HG02943 (cell line): ENCODE results near the gene FAM187B.
"Not testable (repeated sequence)": the region's sequence is repeated elsewhere in the genome, so short reads cannot be mapped to it uniquely, and the experiment has no call there.

Experiments used
- ATAC-seq: cut with Tn5 transposase; IDR thresholded peaks from one replicate; pipeline ENCODE4 v1.9.1; 2021; ENCODE audit warnings: mild to moderate bottlenecking, low read depth, moderate library complexity; ENCODE audit not compliant: unreplicated experiment

The FAM187B gene

DNA sequence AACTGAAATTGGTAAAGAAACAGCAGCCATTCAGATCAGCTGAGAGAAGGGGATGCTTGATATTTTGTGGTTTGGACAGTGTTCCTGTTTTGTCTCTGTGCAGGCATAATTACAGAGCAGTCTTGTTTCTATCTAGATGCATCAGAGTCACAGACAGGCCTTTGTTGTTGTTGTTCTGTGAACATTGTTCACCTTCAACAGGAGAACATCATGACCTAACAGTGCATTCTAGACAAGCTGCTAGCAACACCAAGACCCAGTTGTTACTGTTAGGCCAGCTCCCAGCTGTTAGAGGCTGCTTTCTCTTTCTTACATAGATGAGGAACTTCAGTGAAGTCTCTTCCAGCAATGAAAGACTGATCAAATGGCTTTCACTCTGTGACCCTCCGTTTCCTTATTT, 11.8 kb upstream of the FAM187B start:
- no peak for ATAC-seq

- not testable (repeated sequence) for ATAC-seq
Observed at GRCh38 chr19:35239597-35239996, 11.1 kb upstream of the FAM187B start.

DNA sequence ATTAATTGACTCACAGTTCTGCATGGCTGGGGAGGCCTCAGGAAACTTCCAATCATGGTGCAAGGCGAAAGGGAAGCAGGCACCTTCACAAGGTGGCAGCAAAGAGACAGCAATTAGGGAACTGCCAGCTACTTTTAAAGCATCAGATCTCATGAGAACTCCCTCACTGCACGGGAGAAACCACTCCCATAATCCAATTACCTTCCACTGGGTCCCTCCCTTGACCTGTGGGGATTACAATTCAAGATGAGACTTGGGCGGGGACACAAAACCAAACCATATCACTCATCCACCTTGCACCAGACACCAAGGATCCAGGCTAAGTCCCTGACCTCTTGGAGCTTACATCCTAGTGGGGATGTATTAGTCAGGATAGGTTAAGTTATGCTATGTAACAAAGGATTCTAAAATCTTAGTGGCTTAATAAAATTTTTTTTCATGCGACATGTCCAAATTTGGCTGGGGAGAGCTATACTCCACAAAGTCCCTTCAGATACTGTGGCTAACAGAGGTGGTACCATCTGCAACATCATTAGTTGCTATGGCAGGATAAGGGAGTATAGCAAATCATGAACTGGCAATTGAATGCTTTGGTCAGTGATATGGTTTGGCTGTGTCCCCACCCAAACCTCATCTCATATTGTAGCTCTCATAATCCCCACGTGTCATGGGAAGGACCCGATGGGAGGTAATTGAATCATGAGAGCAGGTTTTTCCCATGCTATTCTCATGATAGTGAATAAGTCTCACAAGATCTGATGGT, 8.3 kb upstream of the FAM187B start:
- ATAC-seq = no peak

DNA sequence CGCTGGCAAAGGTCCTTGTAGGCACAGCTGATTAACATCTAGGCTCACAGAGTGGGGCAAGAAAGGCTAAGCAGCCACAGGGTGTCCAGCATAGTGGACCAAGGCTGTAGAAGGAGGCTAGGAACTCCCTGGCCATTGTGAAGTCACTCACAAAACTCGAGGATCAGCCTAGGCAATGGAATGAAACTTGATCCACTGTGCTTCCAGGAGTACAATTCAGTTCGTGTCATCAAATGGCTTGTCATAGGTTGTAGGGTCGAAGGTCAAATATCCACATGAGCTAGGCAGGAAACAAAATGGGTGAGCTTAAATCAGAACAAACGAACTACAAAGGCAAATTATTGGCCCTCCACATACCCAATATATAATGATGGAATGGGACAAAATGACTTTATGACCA, 4.4 kb upstream of the FAM187B start:
- ATAC-seq = no peak

DNA sequence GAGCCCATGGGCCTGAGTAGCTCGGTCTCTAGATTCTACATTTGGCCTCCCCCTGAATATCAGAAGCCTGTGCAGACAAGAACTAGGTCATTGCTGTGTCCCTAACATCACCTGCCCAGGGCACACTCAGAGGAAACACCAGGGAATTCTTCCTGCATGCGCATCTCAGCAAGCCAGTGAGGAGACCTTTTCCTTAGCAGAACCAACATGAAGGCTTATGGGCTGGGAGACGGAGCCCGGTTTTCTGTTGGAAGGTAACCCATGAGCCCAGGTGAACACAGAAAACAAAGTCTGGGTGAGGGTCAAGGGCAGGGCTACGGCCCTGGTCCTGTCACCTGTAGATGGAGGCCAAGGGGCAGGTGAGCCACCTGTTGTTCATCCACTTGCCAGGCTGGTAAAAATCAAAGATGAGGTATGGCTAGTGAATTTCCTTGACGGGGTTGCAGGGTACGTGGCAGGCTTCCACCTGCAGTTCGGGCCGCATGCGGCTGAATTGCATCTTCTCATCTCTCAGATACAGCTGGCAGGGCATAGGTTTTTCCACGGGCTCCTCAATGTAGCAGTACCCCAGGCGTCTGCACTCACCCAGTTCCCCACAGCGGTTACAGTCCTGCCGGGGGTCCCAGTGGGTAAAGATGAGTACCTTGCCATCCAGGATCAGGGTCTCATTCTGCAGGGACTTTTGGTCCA, 3.6 kb upstream of the FAM187B start:
- ATAC-seq = no peak

- no peak for ATAC-seq
Observed at GRCh38 chr19:35229601-35230000, 1.1 kb upstream of the FAM187B start.

- ATAC-seq = no peak
Observed at GRCh38 chr19:35226748-35227147, 1.8 kb downstream of the FAM187B start.

DNA sequence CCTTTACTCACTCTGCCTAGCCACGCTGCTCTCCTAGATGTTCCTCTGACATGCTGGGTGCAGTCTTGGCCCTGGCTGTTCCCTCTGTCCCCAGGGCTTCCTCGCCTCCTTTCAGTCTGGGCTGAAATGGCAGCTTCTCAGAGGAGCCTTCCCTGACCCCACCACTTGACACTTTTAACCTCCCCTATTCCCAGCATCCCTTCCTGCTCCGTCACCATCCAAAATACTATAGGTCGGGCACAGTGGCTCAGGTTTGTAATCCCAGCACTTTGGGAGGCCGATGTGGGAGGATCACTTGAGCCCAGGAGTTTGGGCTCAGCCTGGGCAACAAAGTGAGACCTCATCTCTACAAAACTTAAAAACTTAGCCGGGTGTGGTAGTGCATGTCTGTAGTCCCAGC, 2.6 kb downstream of the FAM187B start:
- ATAC-seq = no peak

- ATAC-seq = no peak
Observed at GRCh38 chr19:35224681-35225571, 3.6 kb downstream of the FAM187B start.

GRCh38 chr19:35223862-35224505, 4.6 kb downstream of the FAM187B start:
- no peak for ATAC-seq

DNA sequence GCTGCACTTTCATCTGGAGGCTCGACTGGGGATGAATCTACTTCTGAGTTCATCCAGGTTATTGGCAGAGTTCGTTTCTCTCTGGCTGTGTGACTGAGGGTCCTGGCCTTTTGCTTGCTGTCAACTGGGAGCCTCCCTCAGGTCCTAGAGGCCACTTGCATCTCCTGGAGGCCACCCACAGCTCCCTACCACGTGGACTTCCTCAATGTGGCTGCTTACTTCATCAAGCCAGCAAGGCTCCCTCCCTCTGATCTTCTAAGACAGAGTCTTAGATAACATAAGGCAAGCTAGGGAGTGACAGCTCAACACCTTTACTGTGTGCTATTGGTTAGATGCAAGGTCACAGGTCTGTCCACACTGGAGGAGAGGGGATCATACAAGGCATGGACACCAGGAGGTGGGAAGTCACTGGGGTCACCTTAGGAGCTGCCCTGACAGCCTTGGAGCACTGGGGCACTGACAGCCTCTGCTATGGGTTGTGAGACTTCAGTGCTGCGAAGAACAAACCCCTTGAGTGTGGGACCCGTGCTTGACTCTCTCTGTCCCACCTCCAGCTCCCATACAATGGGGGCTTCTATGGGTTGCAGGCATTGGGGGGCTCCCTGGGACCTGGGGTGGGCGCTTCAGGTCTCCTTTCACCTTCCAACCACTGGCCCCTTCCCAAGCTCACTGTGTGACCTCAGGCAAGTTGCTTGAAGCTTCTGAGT, 5.3 kb downstream of the FAM187B start:
- no peak for ATAC-seq

DNA sequence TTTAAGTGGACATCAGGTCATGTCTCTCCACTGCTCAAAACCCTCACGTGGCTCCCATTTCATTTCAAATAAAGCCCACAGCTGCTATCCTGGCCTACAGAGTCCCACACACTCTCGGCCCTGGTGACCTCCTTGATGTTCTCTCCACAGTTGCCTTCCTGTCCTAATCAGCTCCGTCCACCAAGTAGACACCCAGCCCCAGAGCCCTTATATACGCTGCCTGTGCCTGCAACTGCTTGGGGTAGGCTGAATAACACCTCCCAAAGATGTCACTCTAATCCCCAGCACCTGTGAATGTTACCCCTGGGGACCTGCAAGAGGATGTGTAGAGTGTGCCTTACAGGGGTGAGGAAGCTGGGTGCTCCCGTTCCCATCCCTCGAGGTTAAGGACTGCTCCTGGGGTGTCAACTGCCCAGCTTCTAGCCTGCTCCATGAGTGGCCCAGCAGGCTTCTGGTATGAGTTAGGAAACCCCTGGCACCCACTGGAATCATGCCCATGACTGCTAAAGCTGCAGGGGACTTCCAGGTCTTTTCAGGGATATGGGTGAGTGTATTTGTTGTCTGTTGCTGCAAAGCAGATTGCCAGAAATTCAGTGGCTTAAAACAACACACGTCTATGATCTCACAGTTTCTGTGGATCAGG, 6.0 kb downstream of the FAM187B start:
- ATAC-seq = no peak

GRCh38 chr19:35220973-35221590, 7.5 kb downstream of the FAM187B start:
- ATAC-seq = not testable (repeated sequence)

- no peak for ATAC-seq
Observed at GRCh38 chr19:35220315-35220921, 8.1 kb downstream of the FAM187B start.

DNA sequence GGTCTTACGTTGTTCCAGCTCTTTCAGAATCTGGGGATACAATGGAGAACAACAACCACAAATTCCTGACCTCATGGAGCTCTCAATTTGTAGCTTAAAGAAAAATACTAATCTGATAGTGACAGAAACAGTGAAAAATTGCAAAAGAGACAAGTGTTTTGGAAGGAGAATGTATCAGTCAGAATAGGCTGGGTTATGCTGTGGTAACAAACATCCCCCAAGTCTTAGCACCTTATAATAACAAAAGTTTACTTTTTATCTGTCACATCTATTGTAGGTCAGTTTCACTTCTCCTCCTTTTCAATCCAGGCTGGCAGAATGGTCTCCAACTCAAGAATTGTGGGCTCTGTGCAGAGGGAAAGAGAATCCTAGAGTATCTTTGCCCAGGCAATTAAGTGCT, 9.5 kb downstream of the FAM187B start:
- ATAC-seq = no peak

- ATAC-seq = no peak
Observed at GRCh38 chr19:35217649-35217990, 10.9 kb downstream of the FAM187B start.

DNA sequence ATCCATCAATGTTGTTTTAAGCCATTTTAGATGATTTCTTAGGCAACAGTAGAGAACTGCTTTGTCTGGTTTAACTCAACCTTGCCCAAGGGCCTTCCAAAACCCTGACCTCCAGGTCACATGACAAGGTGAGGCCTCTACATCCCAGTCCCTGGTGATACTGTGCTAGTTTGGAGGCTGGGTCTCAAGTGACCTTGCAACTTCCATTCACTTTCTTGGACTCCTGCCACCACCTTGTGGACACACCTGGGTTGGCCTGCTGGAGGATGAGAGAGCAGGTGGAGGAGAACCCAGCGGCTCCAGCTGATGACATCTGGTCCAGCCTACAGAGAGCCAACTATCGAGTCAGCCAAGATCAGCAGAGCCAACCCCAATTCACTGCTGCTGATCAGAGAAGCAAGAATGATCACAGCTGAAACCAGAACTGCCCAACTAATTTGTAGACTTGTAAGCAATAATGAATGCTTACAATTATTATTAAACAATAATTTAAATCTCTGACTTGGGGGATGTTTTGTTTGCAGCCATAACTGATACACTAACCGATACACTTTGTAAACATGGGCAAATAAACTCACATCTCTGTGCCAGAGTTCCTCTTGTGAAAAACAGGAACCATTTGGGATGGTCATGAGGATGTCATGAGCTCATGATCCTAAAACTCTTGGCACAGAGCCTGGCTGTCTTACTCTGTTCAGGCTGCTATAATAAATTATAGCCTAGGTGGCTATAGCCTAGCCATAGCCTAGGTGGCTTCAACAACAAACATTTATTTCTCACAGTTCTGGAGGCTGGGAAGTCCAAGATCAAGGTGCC, 11.5 kb downstream of the FAM187B start:
- no peak for ATAC-seq
